GM12878 (cell line): ENCODE measurements around the gene MARS1. TPM values are rescaled to one million over a fixed set of nuclear protein-coding genes. Genes with fewer than 3 reads are reported as not detected.
A peak's percentile ranks its signal among the peaks of the same experiment; 100 is the strongest.

ENCODE experiments used
- ATAC-seq: fragments of 200-7000 bp; cut with Tn5 transposase; 3 replicates; pipeline ENCODE4 v1.9.1; 2020; ENCODE audit warnings: mild to moderate bottlenecking, moderate library complexity
- BruUV-seq: library from RNA; stranded (reverse); fragments of 400-500 nt; replicated peaks from 2 replicates; lab custom pipeline; 2021; lab: Mats Ljungman, UMichigan
- CTCF ChIA-PET: fragments of 300-600 bp; sonication (Branson Sonifier 250); formaldehyde crosslinking; extraction: SDS; loops from one replicate; lab custom pipeline; 2021; ENCODE audit warnings: inconsistent platforms; lab: Yijun Ruan, JAX
- POLR2A ChIA-PET: fragments of 350-600 bp; formaldehyde crosslinking; extraction: SDS; loops from one replicate; lab custom pipeline; 2021; ENCODE audit warnings: inconsistent platforms; lab: Charles Lee
- RAD21 ChIA-PET: fragments of 300-600 bp; sonication (Branson Sonifier 250); formaldehyde crosslinking; loops from one replicate; lab custom pipeline; 2023; ENCODE audit warnings: antibody characterized with exemption; ENCODE audit not compliant: unreplicated experiment; lab: Charles Lee
- SMC1A ChIA-PET: fragments of 300-600 bp; sonication (Branson Sonifier 250); formaldehyde crosslinking; loops from one replicate; lab custom pipeline; 2023; ENCODE audit not compliant: unreplicated experiment, uncharacterized antibody; lab: Charles Lee
- DNase-seq: peaks from one replicate; pipeline ENCODE4 v3.0.0-alpha.2; 2011; ENCODE audit warnings: low read depth, low spot score
- FAIRE-seq: peaks from 3 replicates; lab custom pipeline; 2011; peaks lifted over from hg19 to GRCh38; lab: Jason Lieb, UNC
- H2AFZ ChIP-seq: 2 replicates; pipeline ENCODE4 v1.6.0; 2011; ENCODE audit warnings: low read depth, low read length, control low read depth; ENCODE audit not compliant: control insufficient read depth
- H3K27ac ChIP-seq: 2 replicates; pipeline ENCODE4 v1.5.1; 2011; ENCODE audit warnings: control low read depth; ENCODE audit not compliant: control insufficient read depth, insufficient read depth
- H3K27me3 ChIP-seq, 2 experiments: replicated peaks in 1 of 2; 2 replicates each; pipeline versions ENCODE4 v1.6.0 to v1.6.1; 2011; ENCODE audit warnings: low read length in 1 of 2; ENCODE audit not compliant: control insufficient read depth in 2 of 2, insufficient read depth in 2 of 2
- H3K36me3 ChIP-seq, 2 experiments: 2 replicates each; pipeline ENCODE4 v1.5.1; 2011; ENCODE audit warnings: low read length in 1 of 2; ENCODE audit not compliant: control insufficient read depth in 2 of 2, insufficient read depth in 2 of 2
- H3K4me1 ChIP-seq: 2 replicates; pipeline ENCODE4 v1.6.1; 2011; ENCODE audit warnings: mild to moderate bottlenecking, low read length, moderate library complexity, mixed read lengths; ENCODE audit not compliant: control insufficient read depth, insufficient read depth
- H3K4me2 ChIP-seq: 2 replicates; pipeline ENCODE4 v1.6.0; 2011; ENCODE audit warnings: control low read depth; ENCODE audit not compliant: control insufficient read depth, insufficient read depth
- H3K4me3 ChIP-seq: fragments of 200-600 bp; sonication (generic); 2 replicates; pipeline ENCODE4 v1.5.1; 2016
- H3K79me2 ChIP-seq: 2 replicates; pipeline ENCODE4 v1.6.0; 2011; ENCODE audit warnings: low read length; ENCODE audit not compliant: control insufficient read depth, insufficient read depth
- H3K9ac ChIP-seq: 2 replicates; pipeline ENCODE4 v1.8.0; 2011; ENCODE audit warnings: low read length, control low read depth, mixed read lengths; ENCODE audit not compliant: control insufficient read depth, insufficient read depth
- H3K9me3 ChIP-seq: replicated peaks from 3 replicates; pipeline ENCODE4 v1.5.1; 2011; ENCODE audit warnings: mild to moderate bottlenecking, low read length; ENCODE audit not compliant: control insufficient read depth, insufficient read depth
- H4K20me1 ChIP-seq: 2 replicates; pipeline ENCODE4 v1.6.0; 2011; ENCODE audit not compliant: control insufficient read depth, insufficient read depth
- BCL11A ChIP-seq: IDR thresholded peaks from 2 replicates; pipeline ENCODE4 v1.6.1; 2011; ENCODE audit warnings: low read depth, low read length
- CHD4 ChIP-seq: fragments of 200-600 bp; sonication (generic); IDR thresholded peaks from 2 replicates; pipeline ENCODE4 v1.6.1; 2016; ENCODE audit warnings: mild to moderate bottlenecking
- SREBF1 ChIP-seq: IDR thresholded peaks from 2 replicates; pipeline ENCODE4 v1.6.1; 2012; ENCODE audit warnings: mild to moderate bottlenecking, low read length
- WGBS: methylation state at CpG from one replicate; pipeline ENCODE4 v1.1.6; 2016; ENCODE audit warnings: low lambda C conversion rate; ENCODE audit not compliant: insufficient replicate concordance, insufficient coverage; ENCODE audit errors: missing lambda C conversion rate; 5-methylcytosine and 5-hydroxymethylcytosine counted together
- in situ Hi-C: fragments of 300-500 bp; cut with MboI; formaldehyde crosslinking; loops from 9 replicates; pipeline ENCODE4 v1.14.3; 2018; ENCODE audit warnings: mixed read lengths
- intact Hi-C: fragments of 100-400 bp; cut with micrococcal nuclease; formaldehyde crosslinking; loops from one replicate; pipeline ENCODE4 v1.14.2; 2022; ENCODE audit not compliant: unreplicated experiment
- polyA plus RNA-seq, 11 experiments: library from polyadenylated mRNA; depleted of rRNA in 4 of 11; unstranded in 6 of 11; stranded (reverse) in 5 of 11; fragments of >200 nt; fragmentation: Nextera tagmentation in 4 of 11; fragmentation: Illumina TruSeq in 1 of 11; extraction: Ambion mirVana in 4 of 11; extraction: Trizol in 1 of 11; gene quantifications; 1 replicate in 1 of 11; 2 replicates in 10 of 11; pipeline versions ENCODE4 v1.2.1 to v1.2.3, GENCODE V29; 2011 to 2016; ENCODE audit warnings: inconsistent platforms in 2 of 11, missing spikeins in 2 of 11, low read depth in 1 of 11
- total RNA-seq, 4 experiments: library from RNA; depleted of rRNA in 3 of 4; stranded (reverse); fragments of >200 nt in 3 of 4; fragmentation: Illumina TruSeq in 1 of 4; extraction: Trizol in 1 of 4; gene quantifications; 2 replicates each; pipeline versions ENCODE4 v1.2.1 to v1.2.3, GENCODE V29; 2013 to 2021
- TF ChIP-seq, protein P1 (sequence below): fragments of 450-650 bp; IDR thresholded peaks from 2 replicates; pipeline ENCODE4 v1.6.1; 2017; ENCODE audit warnings: mild to moderate bottlenecking, moderate library complexity

The MARS1 gene
- total and polyA plus RNA-seq, 10 of the 15 experiments (the other 5 are each of a cell fraction or from before 2014, with no cell fraction given), result 72.3 to 270 (median 153) TPM

DNA sequence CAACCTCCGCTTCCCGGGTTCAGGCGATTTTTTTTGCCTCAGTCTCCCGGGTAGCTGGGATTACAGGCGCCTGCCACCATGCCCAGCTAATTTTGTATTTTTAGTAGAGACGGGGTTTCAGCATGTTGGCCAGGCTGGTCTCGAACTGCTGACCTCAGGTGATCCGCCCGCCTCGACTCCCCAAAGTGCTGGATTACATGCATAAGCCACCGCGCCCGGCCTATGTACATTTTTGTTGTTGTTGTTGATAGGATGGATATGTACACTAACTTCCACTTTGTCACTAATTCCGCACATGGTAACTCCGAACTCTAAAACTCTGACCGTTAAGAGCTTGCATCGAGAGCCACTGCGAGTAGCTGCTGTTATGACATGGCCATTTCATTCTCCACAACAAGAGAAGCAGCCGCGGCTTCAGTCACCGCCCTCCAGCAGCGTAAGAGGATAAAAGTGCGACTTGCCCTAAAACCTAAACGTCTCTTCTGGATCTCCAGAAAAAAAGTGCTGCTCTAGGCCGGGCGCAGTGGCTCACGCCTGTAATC lies 742 bp upstream of the MARS1 start:
- FAIRE-seq (no peak), DNase-seq (no peak), ATAC-seq (no peak)
- H3K36me3 ChIP-seq, result peaks cover 6 to 13% of the 10 kb centered on the region in 2 experiments; a peak in 3 of 4 replicates
- peaks cover 6% of the 10 kb centered on the region for H3K4me1 ChIP-seq
- ChIA-PET RAD21 (interaction anchor here (1.2 kb wide), 1 partner anchor 11 kb away, joined by 3 read pairs; no protein-coding TSS in a partner anchor), SMC1A (interaction anchor here (2.0 kb wide), 1 partner anchor 29 kb away, joined by 8 read pairs; the partner anchor contains the start of gene GLI1), POLR2A (interaction anchor here (1.2 to 1.9 kb wide), 4 partner anchors 12 to 37 kb away, joined by 3 to 6 read pairs (median 4); no protein-coding TSS in a partner anchor), CTCF (interaction anchor here (0.5 to 2.7 kb wide), 6 partner anchors 10 to 205 kb away, joined by 3 to 13 read pairs (median 4); no protein-coding TSS in a partner anchor)
- H2AFZ ChIP-seq, result peak overlapping the region; percentile 49
- H3K79me2 ChIP-seq, result peaks cover 17% of the 10 kb centered on the region
- H4K20me1 ChIP-seq, result no peaks in the 10 kb centered on the region
- BruUV-seq, result no TSS peak
- H3K27me3 ChIP-seq, result no peaks in the 10 kb centered on the region
- H3K4me3 ChIP-seq, result peak overlapping the region; percentile 42
- intact Hi-C loops (no loop called here), in situ Hi-C loops (no loop called here)
- 88% methylated on average over 27 of the region's 27 CpGs for WGBS
- H3K4me2 ChIP-seq, result peak overlapping the region; percentile 54
- no peak for TF ChIP-seq SREBF1
- 0 out of 2 replicates have a peak, but pooled peaks have one; percentile 66 for TF ChIP-seq CHD4
- TF ChIP-seq BCL11A, result no peak
- TF ChIP-seq, protein P1, sequence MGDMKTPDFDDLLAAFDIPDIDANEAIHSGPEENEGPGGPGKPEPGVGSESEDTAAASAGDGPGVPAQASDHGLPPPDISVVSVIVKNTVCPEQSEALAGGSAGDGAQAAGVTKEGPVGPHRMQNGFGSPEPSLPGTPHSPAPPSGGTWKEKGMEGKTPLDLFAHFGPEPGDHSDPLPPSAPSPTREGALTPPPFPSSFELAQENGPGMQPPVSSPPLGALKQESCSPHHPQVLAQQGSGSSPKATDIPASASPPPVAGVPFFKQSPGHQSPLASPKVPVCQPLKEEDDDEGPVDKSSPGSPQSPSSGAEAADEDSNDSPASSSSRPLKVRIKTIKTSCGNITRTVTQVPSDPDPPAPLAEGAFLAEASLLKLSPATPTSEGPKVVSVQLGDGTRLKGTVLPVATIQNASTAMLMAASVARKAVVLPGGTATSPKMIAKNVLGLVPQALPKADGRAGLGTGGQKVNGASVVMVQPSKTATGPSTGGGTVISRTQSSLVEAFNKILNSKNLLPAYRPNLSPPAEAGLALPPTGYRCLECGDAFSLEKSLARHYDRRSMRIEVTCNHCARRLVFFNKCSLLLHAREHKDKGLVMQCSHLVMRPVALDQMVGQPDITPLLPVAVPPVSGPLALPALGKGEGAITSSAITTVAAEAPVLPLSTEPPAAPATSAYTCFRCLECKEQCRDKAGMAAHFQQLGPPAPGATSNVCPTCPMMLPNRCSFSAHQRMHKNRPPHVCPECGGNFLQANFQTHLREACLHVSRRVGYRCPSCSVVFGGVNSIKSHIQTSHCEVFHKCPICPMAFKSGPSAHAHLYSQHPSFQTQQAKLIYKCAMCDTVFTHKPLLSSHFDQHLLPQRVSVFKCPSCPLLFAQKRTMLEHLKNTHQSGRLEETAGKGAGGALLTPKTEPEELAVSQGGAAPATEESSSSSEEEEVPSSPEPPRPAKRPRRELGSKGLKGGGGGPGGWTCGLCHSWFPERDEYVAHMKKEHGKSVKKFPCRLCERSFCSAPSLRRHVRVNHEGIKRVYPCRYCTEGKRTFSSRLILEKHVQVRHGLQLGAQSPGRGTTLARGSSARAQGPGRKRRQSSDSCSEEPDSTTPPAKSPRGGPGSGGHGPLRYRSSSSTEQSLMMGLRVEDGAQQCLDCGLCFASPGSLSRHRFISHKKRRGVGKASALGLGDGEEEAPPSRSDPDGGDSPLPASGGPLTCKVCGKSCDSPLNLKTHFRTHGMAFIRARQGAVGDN, result no peak
- no peaks in the 10 kb centered on the region for H3K9me3 ChIP-seq
- H3K27ac ChIP-seq, result no peak overlapping the region
- H3K9ac ChIP-seq, result no peak overlapping the region
